ENCODE results near the gene RAB31. TPM values are rescaled to one million over a fixed set of nuclear protein-coding genes. Genes with fewer than 3 reads are reported as not detected.
A peak's percentile ranks its signal among the peaks of the same experiment; 100 is the strongest.

RAB31 gene
- total and polyA plus RNA-seq, 8 donors, result 1.4 to 28.2 (median 4.5) TPM

GRCh38 chr18:9803063-9803697 lies 95.1 kb downstream of the RAB31 start:
- intact Hi-C loops (cut with DNase I), result no loop called here
- WGBS, 2 donors, result 66 to 67% methylated on average over 6 of the region's 6 CpGs
- no peak for FAIRE-seq

GRCh38 chr18:9803698-9804516 lies 95.8 kb downstream of the RAB31 start:
- Histone ChIP-seq H3K27me3 (no peaks in the 10 kb centered on the region), H3K9me3 (no peaks in the 10 kb centered on the region), H3K4me3 (no peak overlapping the region), H3K36me3 (no peaks in the 10 kb centered on the region), H3K4me1 (no peaks in the 10 kb centered on the region), H3K27ac (peak overlapping the region in 1 of 4 donors; percentile 2)
- ATAC-seq, result peak in 3 of 4 donors; percentile 48 to 57 (median 50)
- intact Hi-C loops (cut with DNase I), result no loop called here
- DNase-seq, result no peak
- TF ChIP-seq, protein P1, sequence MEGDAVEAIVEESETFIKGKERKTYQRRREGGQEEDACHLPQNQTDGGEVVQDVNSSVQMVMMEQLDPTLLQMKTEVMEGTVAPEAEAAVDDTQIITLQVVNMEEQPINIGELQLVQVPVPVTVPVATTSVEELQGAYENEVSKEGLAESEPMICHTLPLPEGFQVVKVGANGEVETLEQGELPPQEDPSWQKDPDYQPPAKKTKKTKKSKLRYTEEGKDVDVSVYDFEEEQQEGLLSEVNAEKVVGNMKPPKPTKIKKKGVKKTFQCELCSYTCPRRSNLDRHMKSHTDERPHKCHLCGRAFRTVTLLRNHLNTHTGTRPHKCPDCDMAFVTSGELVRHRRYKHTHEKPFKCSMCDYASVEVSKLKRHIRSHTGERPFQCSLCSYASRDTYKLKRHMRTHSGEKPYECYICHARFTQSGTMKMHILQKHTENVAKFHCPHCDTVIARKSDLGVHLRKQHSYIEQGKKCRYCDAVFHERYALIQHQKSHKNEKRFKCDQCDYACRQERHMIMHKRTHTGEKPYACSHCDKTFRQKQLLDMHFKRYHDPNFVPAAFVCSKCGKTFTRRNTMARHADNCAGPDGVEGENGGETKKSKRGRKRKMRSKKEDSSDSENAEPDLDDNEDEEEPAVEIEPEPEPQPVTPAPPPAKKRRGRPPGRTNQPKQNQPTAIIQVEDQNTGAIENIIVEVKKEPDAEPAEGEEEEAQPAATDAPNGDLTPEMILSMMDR (IDR thresholded peaks at IDR 0.05), result no peak
- 67 to 73% methylated on average over 19 of the region's 19 CpGs for WGBS, 2 donors
- FAIRE-seq, result no peak

More at GRCh38 chr18:9803063-9803697, 95.1 kb downstream of the RAB31 start:
- H3K27ac ChIP-seq, result no peak overlapping the region
- no peaks in the 10 kb centered on the region for H3K36me3 ChIP-seq
- no peaks in the 10 kb centered on the region for H3K27me3 ChIP-seq
- H3K9me3 ChIP-seq, result no peaks in the 10 kb centered on the region
- H3K4me3 ChIP-seq, result no peak overlapping the region
- H3K4me1 ChIP-seq, result no peaks in the 10 kb centered on the region
- TF ChIP-seq, protein P1 (IDR thresholded peaks at IDR 0.05), result no peak
- ATAC-seq, result no peak
- no peak for DNase-seq

DNA sequence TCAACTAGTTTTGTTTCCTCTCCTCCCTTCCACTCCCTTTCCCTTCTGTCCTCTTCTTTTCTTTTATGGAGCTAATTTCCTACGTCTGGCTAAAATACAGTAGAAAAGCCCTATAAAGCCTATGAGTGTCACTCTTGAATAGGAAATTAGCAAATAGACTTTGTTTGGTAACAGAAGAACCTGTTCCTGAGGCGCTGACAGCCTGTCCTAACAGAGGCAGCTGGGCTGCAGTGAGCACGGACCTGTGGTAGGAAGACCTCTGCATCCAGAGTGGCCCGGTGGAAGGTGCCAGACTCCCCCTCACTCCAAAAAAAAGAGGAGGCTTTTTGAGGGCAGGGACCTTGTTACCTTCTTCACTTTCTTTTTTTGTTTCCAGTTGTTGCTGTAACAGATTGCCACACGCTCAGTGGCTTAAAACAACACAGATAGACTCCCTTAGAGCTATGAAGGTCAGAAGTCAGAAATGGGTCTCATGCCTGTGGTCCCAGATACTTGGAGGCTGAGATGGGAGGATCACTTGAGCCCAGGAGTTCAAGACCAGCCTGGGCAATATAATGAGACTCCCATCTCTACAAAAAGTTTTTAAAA lies 96.5 kb downstream of the RAB31 start:
- Histone ChIP-seq H3K9me3 (no peaks in the 10 kb centered on the region), H3K4me1 (no peaks in the 10 kb centered on the region), H3K27me3 (no peaks in the 10 kb centered on the region), H3K36me3 (no peaks in the 10 kb centered on the region), H3K4me3 (no peak overlapping the region), H3K27ac (peak overlapping the region in 1 of 4 donors; percentile 2)
- DNase-seq (no peak), ATAC-seq (peak in 3 of 4 donors; percentile 55 to 81 (median 70)), FAIRE-seq (no peak)
- intact Hi-C loops (cut with DNase I), result no loop called here
- WGBS, 2 donors, result 59 to 76% methylated on average over 5 of the region's 5 CpGs
- TF ChIP-seq, protein P1 (IDR thresholded peaks at IDR 0.05), result no peak

GRCh38 chr18:9806905-9807304 lies 98.8 kb downstream of the RAB31 start:
- Histone ChIP-seq H3K9me3 (no peaks in the 10 kb centered on the region), H3K27ac (no peak overlapping the region), H3K4me3 (no peak overlapping the region), H3K27me3 (no peaks in the 10 kb centered on the region), H3K36me3 (no peaks in the 10 kb centered on the region), H3K4me1 (no peaks in the 10 kb centered on the region)
- 74 to 80% methylated on average over 9 of the region's 9 CpGs for WGBS, 2 donors
- FAIRE-seq (no peak), ATAC-seq (no peak), DNase-seq (no peak)
- intact Hi-C loops (cut with DNase I), result no loop called here
- TF ChIP-seq, protein P1 (IDR thresholded peaks at IDR 0.05), result no peak

All from pancreas (tissue), 10 donors.